ENCODE data around the gene DTD1.

The DTD1 gene

GRCh38 chr20:18621004-18621403 lies 33.1 kb downstream of the DTD1 start:
- no peak for DNase-seq

- DNase-seq = no peak
Observed at GRCh38 chr20:18623156-18623910, 35.5 kb downstream of the DTD1 start.

GRCh38 chr20:18624948-18625347 lies 37.1 kb downstream of the DTD1 start:
- DNase-seq = no peak

GRCh38 chr20:18625907-18626655 lies 38.2 kb downstream of the DTD1 start:
- no peak for DNase-seq

- no peak for DNase-seq
Observed at GRCh38 chr20:18628330-18628920, 40.6 kb downstream of the DTD1 start.

- peak; percentile 49 for DNase-seq
Observed at GRCh38 chr20:18632196-18632789, 44.4 kb downstream of the DTD1 start.

- DNase-seq = no peak
Observed at GRCh38 chr20:18633411-18633810, 45.6 kb downstream of the DTD1 start.

GRCh38 chr20:18634501-18634900 lies 46.6 kb downstream of the DTD1 start:
- no peak for DNase-seq

GRCh38 chr20:18635380-18635779 lies 47.5 kb downstream of the DTD1 start:
- no peak for DNase-seq

- DNase-seq = no peak
Observed at GRCh38 chr20:18637224-18637623, 49.4 kb downstream of the DTD1 start.

GRCh38 chr20:18638768-18639167 lies 50.9 kb downstream of the DTD1 start:
- no peak for DNase-seq

GRCh38 chr20:18639501-18639979 lies 51.7 kb downstream of the DTD1 start:
- no peak for DNase-seq

GRCh38 chr20:18645196-18645745 lies 57.4 kb downstream of the DTD1 start:
- DNase-seq = no peak

GRCh38 chr20:18645851-18646250 lies 58.0 kb downstream of the DTD1 start:
- DNase-seq = no peak

- DNase-seq = no peak
Observed at GRCh38 chr20:18647777-18648176, 59.9 kb downstream of the DTD1 start.

- DNase-seq = no peak
Observed at GRCh38 chr20:18650224-18650623, 62.4 kb downstream of the DTD1 start.

- no peak for DNase-seq
Observed at GRCh38 chr20:18653736-18654447, 66.0 kb downstream of the DTD1 start.

GRCh38 chr20:18654448-18654773 lies 66.6 kb downstream of the DTD1 start:
- no peak for DNase-seq

- DNase-seq = no peak
Observed at GRCh38 chr20:18657575-18657974, 69.7 kb downstream of the DTD1 start.

- no peak for DNase-seq
Observed at GRCh38 chr20:18662279-18663040, 74.6 kb downstream of the DTD1 start.

- no peak for DNase-seq
Observed at GRCh38 chr20:18663932-18664331, 76.1 kb downstream of the DTD1 start.

GRCh38 chr20:18665135-18665534 lies 77.3 kb downstream of the DTD1 start:
- DNase-seq = no peak

All from stimulated activated CD4-positive, alpha-beta T cell treated with anti-CD3 and anti-CD28 coated beads, Interleukin-4, amount 100 ng/mL, for 24 hours (primary cell).